Measurements from ENCODE around the gene ACSF3. TPM values are rescaled to one million over a fixed set of nuclear protein-coding genes. Genes with fewer than 3 reads are reported as not detected.

ACSF3 gene
- total and polyA plus RNA-seq, 2 donors (not counting 1 experiment from before 2014, with no cell fraction given): 45.2 to 113 TPM

DNA sequence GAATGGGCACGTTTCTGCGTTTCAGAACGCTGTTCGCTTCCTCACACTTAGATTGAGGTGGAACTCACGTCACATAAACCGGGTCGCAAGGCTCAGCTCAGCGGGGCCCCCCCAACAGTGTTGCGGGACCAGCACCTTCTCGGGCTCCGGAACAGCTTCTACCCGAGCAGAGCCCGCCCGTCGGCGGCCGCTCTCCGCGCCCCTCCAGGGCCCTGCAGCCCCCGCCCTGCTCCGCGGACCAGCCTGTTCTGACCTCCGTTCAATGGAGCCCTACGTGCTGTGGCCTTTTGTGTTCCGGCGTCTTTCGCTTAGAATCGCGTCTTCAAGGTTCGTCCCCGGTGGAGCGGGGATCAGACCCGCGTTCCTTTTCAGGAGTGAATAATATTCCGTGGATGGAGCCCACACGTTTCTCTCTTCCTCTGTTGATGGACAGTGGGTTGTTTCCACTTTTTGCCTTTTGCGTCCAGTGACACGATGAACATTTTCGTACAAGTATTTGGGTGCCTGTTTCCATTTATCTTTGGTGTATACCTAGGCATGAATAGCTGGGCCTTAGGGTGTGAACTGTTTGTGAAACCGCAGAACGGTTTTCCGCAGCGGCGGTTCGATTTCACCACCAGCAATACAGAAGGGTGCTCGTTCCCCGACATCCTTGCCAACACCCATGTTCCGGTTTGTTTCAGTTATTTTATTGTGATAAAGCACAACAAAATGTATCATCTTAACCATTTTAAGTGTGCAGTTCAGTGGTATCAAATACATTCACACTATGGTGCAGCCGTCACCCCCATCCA is 109.0 kb downstream of the ACSF3 start:
- Histone ChIP-seq H3K79me2 (ENCODE audit: control insufficient read depth, insufficient read depth, low read length) (no peaks in the 10 kb centered on the region), H3K36me3 (replicated peaks in 1 of 2; ENCODE audit: control extremely low read depth in 1 of 2, control insufficient read depth in 1 of 2, extremely low read depth in 1 of 2, insufficient read depth in 2 of 2, low read length in 1 of 2) (no peaks in the 10 kb centered on the region), H3K4me3 (ENCODE audit: control extremely low read depth in 1 of 5, extremely low read depth in 1 of 5, insufficient read depth in 1 of 5, low read depth in 2 of 5, low read length in 4 of 5) (no peak overlapping the region), H3K4me2 (replicated peaks; ENCODE audit: low read depth, low read length, poor library complexity, severe bottlenecking) (no peak overlapping the region), H2AFZ (ENCODE audit: insufficient read depth, low read depth, low read length, poor library complexity, severe bottlenecking) (peak overlapping the region; percentile 22), H3K27ac (ENCODE audit: low read length in 2 of 2) (no peak overlapping the region), H4K20me1 (ENCODE audit: control insufficient read depth, insufficient read depth, low read length, poor library complexity, severe bottlenecking) (no peaks in the 10 kb centered on the region), H3K9me3 (ENCODE audit: control extremely low read depth in 1 of 3, control insufficient read depth in 2 of 3, insufficient read depth in 1 of 3, low read length in 2 of 3) (peaks cover 0 to 27% (median 3%) of the 10 kb centered on the region in 3 donors), H3K27me3 (replicated peaks in 1 of 4; ENCODE audit: control extremely low read depth in 1 of 4, control insufficient read depth in 3 of 4, insufficient read depth in 4 of 4, low read length in 3 of 4) (peaks cover 0 to 50% (median 25%) of the 10 kb centered on the region in 4 experiments), H3K9ac (ENCODE audit: low read length) (no peak overlapping the region), H3K4me1 (ENCODE audit: control insufficient read depth in 2 of 2, insufficient read depth in 2 of 2, low read length in 2 of 2) (peaks cover 15% of the 10 kb centered on the region in 2 donors)
- peaks cover 13% of the 10 kb centered on the region for H3K4me1 Mint-ChIP-seq
- 42% methylated on average over 38 of the region's 49 CpGs for WGBS (ENCODE audit: insufficient coverage)
- no peaks in the 10 kb centered on the region for H3K9me3 Mint-ChIP-seq (ENCODE audit: insufficient read depth)
- ChIA-PET CTCF (interaction anchor here (1.4 kb wide), 1 partner anchor 465 kb away, joined by 5 read pairs; no protein-coding TSS in a partner anchor), POLR2A (no interaction called here)
- no peak for ATAC-seq (ENCODE audit: low read depth)
- peak overlapping the region; percentile 76 for H3K4me3 Mint-ChIP-seq
- TF ChIP-seq, protein P1, sequence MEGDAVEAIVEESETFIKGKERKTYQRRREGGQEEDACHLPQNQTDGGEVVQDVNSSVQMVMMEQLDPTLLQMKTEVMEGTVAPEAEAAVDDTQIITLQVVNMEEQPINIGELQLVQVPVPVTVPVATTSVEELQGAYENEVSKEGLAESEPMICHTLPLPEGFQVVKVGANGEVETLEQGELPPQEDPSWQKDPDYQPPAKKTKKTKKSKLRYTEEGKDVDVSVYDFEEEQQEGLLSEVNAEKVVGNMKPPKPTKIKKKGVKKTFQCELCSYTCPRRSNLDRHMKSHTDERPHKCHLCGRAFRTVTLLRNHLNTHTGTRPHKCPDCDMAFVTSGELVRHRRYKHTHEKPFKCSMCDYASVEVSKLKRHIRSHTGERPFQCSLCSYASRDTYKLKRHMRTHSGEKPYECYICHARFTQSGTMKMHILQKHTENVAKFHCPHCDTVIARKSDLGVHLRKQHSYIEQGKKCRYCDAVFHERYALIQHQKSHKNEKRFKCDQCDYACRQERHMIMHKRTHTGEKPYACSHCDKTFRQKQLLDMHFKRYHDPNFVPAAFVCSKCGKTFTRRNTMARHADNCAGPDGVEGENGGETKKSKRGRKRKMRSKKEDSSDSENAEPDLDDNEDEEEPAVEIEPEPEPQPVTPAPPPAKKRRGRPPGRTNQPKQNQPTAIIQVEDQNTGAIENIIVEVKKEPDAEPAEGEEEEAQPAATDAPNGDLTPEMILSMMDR (IDR thresholded peaks at IDR 0.05): no peak
- TF ChIP-seq EZH2 (IDR thresholded peaks at IDR 0.05; ENCODE audit: borderline replicate concordance, insufficient read depth, low read depth, low read length, poor library complexity, severe bottlenecking): no peak
- H3K27me3 Mint-ChIP-seq: peaks cover 34% of the 10 kb centered on the region
- DNase-seq: no peak
- H3K27ac Mint-ChIP-seq: peak overlapping the region; percentile 26
- intact Hi-C loops (cut with micrococcal nuclease): no loop called here

Other genes with a start within 250 kb of the ACSF3 start
- 68.4 and 81.3 TPM in 2 replicates for gene GALNS, start 236.9 kb upstream of the ACSF3 start, total RNA-seq
- 45.5 and 62.1 TPM in 2 replicates for gene GALNS, start 236.9 kb upstream of the ACSF3 start, polyA plus RNA-seq
- 55.5 and 65.1 TPM in 2 replicates for gene TRAPPC2L, start 236.7 kb upstream of the ACSF3 start, total RNA-seq
- 29.7 and 33.5 TPM in 2 replicates for gene TRAPPC2L, start 236.7 kb upstream of the ACSF3 start, polyA plus RNA-seq
- gene PABPN1L, start 227.2 kb upstream of the ACSF3 start, total RNA-seq: 0.68 and 0.84 TPM in 2 replicates
- 0.21 and 0.84 TPM in 2 replicates for gene PABPN1L, start 227.2 kb upstream of the ACSF3 start, polyA plus RNA-seq
- gene CBFA2T3, start 116.6 kb upstream of the ACSF3 start, total RNA-seq: 58.3 and 58.5 TPM in 2 replicates
- gene CBFA2T3, start 116.6 kb upstream of the ACSF3 start, polyA plus RNA-seq: 40.8 and 44.8 TPM in 2 replicates
- gene CDH15, start 77.9 kb downstream of the ACSF3 start, total RNA-seq: not detected in 2 replicates
- gene CDH15, start 77.9 kb downstream of the ACSF3 start, polyA plus RNA-seq: not detected in 2 replicates
- not detected in 2 replicates for gene SLC22A31, start 106.7 kb downstream of the ACSF3 start, total RNA-seq
- gene SLC22A31, start 106.7 kb downstream of the ACSF3 start, polyA plus RNA-seq: 0.09 and 0.33 TPM in 2 replicates
- gene ZNF778, start 123.9 kb downstream of the ACSF3 start, total RNA-seq: 8.9 and 13.4 TPM in 2 replicates
- 2.2 TPM in 2 replicates for gene ZNF778, start 123.9 kb downstream of the ACSF3 start, polyA plus RNA-seq

All from B cell (primary cell).